ENCODE results near the gene JAZF1. TPM values are rescaled to one million over a fixed set of nuclear protein-coding genes. Genes with fewer than 3 reads are reported as not detected.

JAZF1 gene
- total RNA-seq, 2 donors from 2014 or later: 9.3 to 37.4 TPM

GRCh38 chr7:28041508-28042314, 138.9 kb downstream of the JAZF1 start:
- Histone ChIP-seq H3K36me3 (no peaks in the 10 kb centered on the region), H3K9me3 (no peaks in the 10 kb centered on the region), H3K4me3 (no peak overlapping the region), H3K4me1 (replicated peaks) (peaks cover 6% of the 10 kb centered on the region), H3K27me3 (replicated peaks; ENCODE audit: insufficient read depth) (no peaks in the 10 kb centered on the region), H3K27ac (no peak overlapping the region)
- no peak for DNase-seq (ENCODE audit: low spot score)
- intact Hi-C loops (cut with DNase I): no loop called here
- TF ChIP-seq POLR2AphosphoS5 (IDR thresholded peaks at IDR 0.05) (no peak), CTCF (IDR thresholded peaks at IDR 0.05) (no peak), POLR2A (IDR thresholded peaks at IDR 0.05) (no peak)
- whole genome bisulfite sequencing: 82% methylated on average over 5 of the region's 5 CpGs

- peaks cover 11% of the 10 kb centered on the region for H3K4me1 ChIP-seq (replicated peaks)
- H3K27me3 ChIP-seq (replicated peaks; ENCODE audit: insufficient read depth): no peaks in the 10 kb centered on the region
- no peak for DNase-seq (ENCODE audit: low spot score)
- H3K4me3 ChIP-seq: no peak overlapping the region
- peak overlapping the region in 1 of 2 donors; percentile 60 for H3K27ac ChIP-seq
- no peaks in the 10 kb centered on the region for H3K36me3 ChIP-seq
- intact Hi-C loops (cut with DNase I): no loop called here
- H3K9me3 ChIP-seq: no peaks in the 10 kb centered on the region
- TF ChIP-seq POLR2AphosphoS5 (IDR thresholded peaks at IDR 0.05) (no peak), CTCF (IDR thresholded peaks at IDR 0.05) (no peak), POLR2A (IDR thresholded peaks at IDR 0.05) (no peak)
- 41% methylated on average over 1 of the region's 1 CpG for WGBS
These were observed 142.3 kb downstream of the JAZF1 start for GRCh38 chr7:28038175-28038797.

- peaks cover 11% of the 10 kb centered on the region for H3K4me1 ChIP-seq (replicated peaks)
- 33% methylated on average over 6 of the region's 6 CpGs for WGBS
These were observed 143.2 kb downstream of the JAZF1 start for GRCh38 chr7:28037220-28038010.

GRCh38 chr7:28036696-28037095, 143.9 kb downstream of the JAZF1 start:
- WGBS: 13% methylated on average over 3 of the region's 3 CpGs
- DNase-seq (ENCODE audit: low spot score): peak; percentile 54
- Histone ChIP-seq H3K27ac (peak overlapping the region; percentile 16 to 60), H3K4me1 (replicated peaks) (peaks cover 11% of the 10 kb centered on the region), H3K9me3 (no peaks in the 10 kb centered on the region), H3K27me3 (replicated peaks; ENCODE audit: insufficient read depth) (no peaks in the 10 kb centered on the region), H3K36me3 (no peaks in the 10 kb centered on the region), H3K4me3 (no peak overlapping the region)
- no peak for TF ChIP-seq CTCF (IDR thresholded peaks at IDR 0.05)
- no peak for TF ChIP-seq POLR2AphosphoS5 (IDR thresholded peaks at IDR 0.05)
- TF ChIP-seq POLR2A (IDR thresholded peaks at IDR 0.05): no peak
- intact Hi-C loops (cut with DNase I): no loop called here

More at GRCh38 chr7:28037220-28038010, 143.2 kb downstream of the JAZF1 start:
- TF ChIP-seq CTCF (IDR thresholded peaks at IDR 0.05) (no peak), POLR2AphosphoS5 (IDR thresholded peaks at IDR 0.05) (peak; percentile 72)
- Histone ChIP-seq H3K4me3 (no peak overlapping the region), H3K27ac (peak overlapping the region; percentile 28 to 60), H3K36me3 (no peaks in the 10 kb centered on the region), H3K27me3 (replicated peaks; ENCODE audit: insufficient read depth) (no peaks in the 10 kb centered on the region), H3K9me3 (no peaks in the 10 kb centered on the region)
- DNase-seq (ENCODE audit: low spot score): no peak
- intact Hi-C loops (cut with DNase I): no loop called here

Data from prostate gland (tissue), 2 donors.